ENCODE results near the gene SCGB1A1.

DNA sequence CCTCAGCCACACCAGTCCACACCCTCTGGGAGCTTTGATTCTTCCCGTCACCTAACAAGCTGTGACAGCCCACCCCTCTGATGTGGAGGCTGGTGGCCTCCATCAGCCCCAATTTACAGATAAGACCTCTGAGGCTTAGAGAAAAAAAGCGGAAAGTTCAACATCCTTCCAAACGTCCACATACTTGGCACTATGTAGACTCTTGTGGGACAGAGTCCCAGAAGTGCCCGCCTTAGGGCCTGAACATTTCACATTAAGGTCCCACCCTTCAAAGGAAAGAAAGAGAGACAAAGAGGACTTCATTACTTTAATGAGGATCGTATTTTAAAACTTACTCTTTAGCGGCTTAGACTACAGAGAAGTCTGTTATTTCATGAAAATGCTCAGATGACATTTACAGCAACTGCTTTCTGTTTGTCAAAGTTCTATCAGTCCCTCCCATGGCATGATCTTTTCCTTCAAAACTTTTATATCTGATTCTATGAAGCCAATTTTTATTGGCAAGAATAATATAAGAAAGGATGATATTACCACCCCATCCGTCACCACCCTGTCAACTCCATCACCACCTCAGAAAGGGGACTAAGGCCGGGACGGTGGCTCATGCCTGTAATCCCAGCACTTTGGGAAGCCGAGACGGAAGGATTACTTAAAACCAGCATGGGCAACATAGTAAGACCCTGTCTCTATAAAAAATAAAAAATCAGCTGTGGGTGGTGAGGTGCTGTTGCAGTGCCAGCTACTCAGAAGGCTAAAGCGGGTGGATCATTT is 15.7 kb upstream of the SCGB1A1 start:
- no peak for TF ChIP-seq ZFP90 (CRISPR knock-in tag; IDR thresholded peaks at IDR 0.05; ENCODE audit: borderline replicate concordance)
- TF ChIP-seq, protein P1, sequence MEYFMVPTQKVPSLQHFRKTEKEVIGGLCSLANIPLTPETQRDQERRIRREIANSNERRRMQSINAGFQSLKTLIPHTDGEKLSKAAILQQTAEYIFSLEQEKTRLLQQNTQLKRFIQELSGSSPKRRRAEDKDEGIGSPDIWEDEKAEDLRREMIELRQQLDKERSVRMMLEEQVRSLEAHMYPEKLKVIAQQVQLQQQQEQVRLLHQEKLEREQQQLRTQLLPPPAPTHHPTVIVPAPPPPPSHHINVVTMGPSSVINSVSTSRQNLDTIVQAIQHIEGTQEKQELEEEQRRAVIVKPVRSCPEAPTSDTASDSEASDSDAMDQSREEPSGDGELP (IDR thresholded peaks at IDR 0.05; ENCODE audit: borderline replicate concordance, low read depth) = no peak
